ENCODE results near the gene COL6A2. TPM values are rescaled to one million over a fixed set of nuclear protein-coding genes. Genes with fewer than 3 reads are reported as not detected.

Gene COL6A2
- total RNA-seq, 4 donors from 2014 or later = 88.9 to 150 (median 126) TPM

DNA sequence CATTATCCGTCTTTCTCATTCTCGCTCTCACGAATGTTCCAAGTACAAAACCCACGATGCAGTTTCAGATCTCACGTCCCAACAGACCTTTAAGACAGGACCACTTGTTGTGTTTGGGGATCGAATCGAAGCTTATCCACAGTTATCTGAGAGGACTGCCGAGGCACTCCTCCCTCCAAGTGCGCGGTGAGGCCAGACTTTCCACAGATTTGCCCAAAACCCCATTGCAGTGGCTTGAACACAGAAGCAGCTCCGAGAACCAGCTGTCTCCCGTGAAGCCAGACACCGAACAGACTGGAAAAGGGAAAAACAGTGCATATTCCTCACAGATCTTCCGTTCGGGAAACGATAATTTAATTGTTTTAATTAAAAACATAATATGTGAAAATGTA is 46.5 kb upstream of the COL6A2 start:
- no peak for DNase-seq (ENCODE audit: low spot score in 2 of 2)
- Histone ChIP-seq H3K4me1 (peaks cover 54% of the 10 kb centered on the region), H3K9me3 (no peaks in the 10 kb centered on the region), H3K27me3 (peaks cover 4% of the 10 kb centered on the region), H3K27ac (no peak overlapping the region), H3K36me3 (no peaks in the 10 kb centered on the region), H3K4me3 (no peak overlapping the region)
- WGBS = 72% methylated on average over 16 of the region's 16 CpGs
- TF ChIP-seq POLR2A (IDR thresholded peaks at IDR 0.05) (no peak), POLR2AphosphoS5 (IDR thresholded peaks at IDR 0.05) (no peak), CTCF (IDR thresholded peaks at IDR 0.05) (no peak), EP300 (IDR thresholded peaks at IDR 0.05) (no peak)

DNA sequence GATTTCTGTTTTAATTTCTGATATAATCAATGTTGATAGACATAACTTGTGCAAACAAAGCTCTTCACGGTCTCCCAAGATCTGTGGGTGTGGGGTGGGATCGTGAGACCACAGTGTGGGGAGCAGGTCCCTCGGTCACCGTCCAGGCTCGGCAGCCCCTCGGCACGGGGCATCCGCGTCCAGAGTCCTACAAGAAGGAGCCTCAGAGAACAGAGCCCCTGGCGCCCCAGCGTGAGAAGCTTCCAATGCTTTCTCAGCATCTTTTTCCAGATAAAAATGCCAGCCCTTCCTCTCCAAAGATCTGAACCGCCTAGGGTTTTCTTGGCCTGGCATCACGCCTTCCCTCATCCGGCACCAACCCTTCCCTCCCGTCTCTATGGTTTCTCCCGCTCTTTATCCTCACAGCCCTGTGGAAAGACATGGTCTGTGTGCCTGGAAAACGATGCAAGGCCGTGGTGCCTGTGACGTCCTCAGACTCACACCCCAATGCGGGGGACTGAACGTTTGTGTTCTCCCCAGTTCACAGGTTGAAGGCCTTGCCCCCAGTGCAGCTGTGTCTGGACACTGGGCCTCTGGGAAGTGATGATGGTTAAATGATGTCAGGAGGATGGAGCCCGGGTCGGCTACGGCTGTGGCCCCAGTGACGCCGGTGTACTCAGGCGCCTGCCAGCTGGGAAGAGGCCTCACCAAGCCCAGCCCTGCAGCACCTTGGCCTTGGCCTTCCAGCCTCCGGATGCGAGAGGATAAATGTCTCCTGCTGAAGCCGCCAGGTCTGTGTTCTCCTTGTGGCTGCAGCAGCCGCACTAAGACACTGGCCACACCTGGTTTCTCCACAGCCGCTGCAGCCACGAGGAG is 45.9 kb upstream of the COL6A2 start:
- H3K27ac ChIP-seq = peak overlapping the region; percentile 15
- peaks cover 61% of the 10 kb centered on the region for H3K4me1 ChIP-seq
- H3K9me3 ChIP-seq = no peaks in the 10 kb centered on the region
- TF ChIP-seq POLR2A (IDR thresholded peaks at IDR 0.05) = no peak
- TF ChIP-seq POLR2AphosphoS5 (IDR thresholded peaks at IDR 0.05) = no peak
- no peak for TF ChIP-seq CTCF (IDR thresholded peaks at IDR 0.05)
- TF ChIP-seq EP300 (IDR thresholded peaks at IDR 0.05) = no peak
- H3K36me3 ChIP-seq = no peaks in the 10 kb centered on the region
- DNase-seq (ENCODE audit: low spot score in 2 of 2) = peak in 1 of 2 donors; percentile 63
- peaks cover 4% of the 10 kb centered on the region for H3K27me3 ChIP-seq
- WGBS = 73% methylated on average over 33 of the region's 33 CpGs
- no peak overlapping the region for H3K4me3 ChIP-seq

DNA sequence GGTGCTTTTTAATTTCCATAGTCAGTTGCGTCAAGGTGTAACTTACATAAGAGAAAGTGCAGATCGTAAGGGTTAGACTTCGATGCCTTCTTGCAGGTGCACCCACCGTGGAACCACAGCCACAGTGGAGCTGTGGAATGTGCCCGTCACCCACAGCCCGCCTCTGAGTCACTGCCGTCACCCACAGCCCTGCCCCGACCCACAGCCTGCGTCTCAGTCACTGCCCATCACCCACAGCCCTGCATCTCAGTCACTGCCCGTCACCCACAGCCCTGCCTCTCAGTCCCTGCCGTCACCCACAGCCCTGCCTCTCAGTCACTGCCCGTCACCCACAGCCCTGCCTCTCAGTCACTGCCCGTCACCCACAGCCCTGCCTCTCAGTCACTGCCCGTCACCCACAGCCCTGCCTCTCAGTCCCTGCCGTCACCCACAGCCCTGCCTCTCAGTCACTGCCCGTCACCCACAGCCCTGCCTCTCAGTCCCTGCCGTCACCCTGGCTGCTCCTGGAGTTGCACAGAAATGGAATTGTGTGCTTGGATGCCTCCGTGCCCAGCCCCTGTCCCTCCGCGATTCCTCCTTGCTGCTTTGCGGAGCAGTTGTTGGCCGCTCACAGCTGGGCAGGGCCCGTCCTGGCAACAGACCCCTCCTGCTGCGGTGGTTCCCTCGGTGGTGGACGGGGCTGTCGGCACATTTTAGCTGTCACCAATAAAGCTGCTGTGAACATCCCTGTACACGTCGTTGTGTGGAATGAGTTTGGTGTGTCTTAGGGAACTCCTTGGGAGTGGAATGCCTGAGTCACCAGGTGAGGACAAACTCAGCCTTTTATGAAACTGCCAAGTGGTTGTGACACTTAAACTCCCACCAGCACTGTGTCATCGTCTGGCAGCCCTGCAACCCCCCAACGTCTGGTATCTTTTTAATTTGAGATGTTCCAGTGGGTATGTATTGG is 44.9 kb upstream of the COL6A2 start:
- no peak overlapping the region for H3K4me3 ChIP-seq
- no peaks in the 10 kb centered on the region for H3K9me3 ChIP-seq
- peaks cover 4% of the 10 kb centered on the region for H3K27me3 ChIP-seq
- peak in 1 of 2 donors; percentile 71 for DNase-seq (ENCODE audit: low spot score in 2 of 2)
- peak overlapping the region; percentile 85 for H3K27ac ChIP-seq
- peaks cover 63% of the 10 kb centered on the region for H3K4me1 ChIP-seq
- WGBS = 57% methylated on average over 24 of the region's 31 CpGs
- no peak for TF ChIP-seq POLR2A (IDR thresholded peaks at IDR 0.05)
- TF ChIP-seq CTCF (IDR thresholded peaks at IDR 0.05) = no peak
- peak in 2 of 3 donors; percentile 22 to 23 for TF ChIP-seq POLR2AphosphoS5 (IDR thresholded peaks at IDR 0.05)
- H3K36me3 ChIP-seq = no peaks in the 10 kb centered on the region

- no peak overlapping the region for H3K4me3 ChIP-seq
- DNase-seq (ENCODE audit: low spot score in 2 of 2) = no peak
- no peaks in the 10 kb centered on the region for H3K36me3 ChIP-seq
- H3K9me3 ChIP-seq = no peaks in the 10 kb centered on the region
- H3K27ac ChIP-seq = peak overlapping the region; percentile 85
- 76% methylated on average over 10 of the region's 10 CpGs for WGBS
- peaks cover 4% of the 10 kb centered on the region for H3K27me3 ChIP-seq
- TF ChIP-seq POLR2A (IDR thresholded peaks at IDR 0.05) = no peak
- no peak for TF ChIP-seq CTCF (IDR thresholded peaks at IDR 0.05)
- no peak for TF ChIP-seq EP300 (IDR thresholded peaks at IDR 0.05)
- no peak for TF ChIP-seq POLR2AphosphoS5 (IDR thresholded peaks at IDR 0.05)
- peaks cover 60% of the 10 kb centered on the region for H3K4me1 ChIP-seq
Measured at GRCh38 chr21:46054031-46054430, 43.9 kb upstream of the COL6A2 start.

Measured in suprapubic skin (tissue), 4 donors.